ENCODE data around the gene IL34. TPM values are rescaled to one million over a fixed set of nuclear protein-coding genes. Genes with fewer than 3 reads are reported as not detected.

The IL34 gene
- total RNA-seq, 1 donor from 2014 or later = 1.4 TPM

- DNase-seq (ENCODE audit: low spot score in 2 of 2, unreplicated experiment in 2 of 2) = no peak
- Mint-ChIP-seq H3K9me3 (peaks cover 3% of the 10 kb centered on the region), H3K4me1 (peaks cover 8% of the 10 kb centered on the region), H3K4me3 (no peak overlapping the region), H3K27ac (no peak overlapping the region), H3K27me3 (ENCODE audit: low read depth) (no peaks in the 10 kb centered on the region), H3K36me3 (peaks cover 22% of the 10 kb centered on the region)
- no peak for TF ChIP-seq CTCF (IDR thresholded peaks at IDR 0.05; ENCODE audit: unreplicated experiment)
Measured at GRCh38 chr16:70662991-70663523, 16.7 kb downstream of the IL34 start.

GRCh38 chr16:70663524-70664324 is 17.4 kb downstream of the IL34 start:
- Mint-ChIP-seq H3K4me3 (no peak overlapping the region), H3K4me1 (peaks cover 8% of the 10 kb centered on the region), H3K9me3 (peaks cover 4% of the 10 kb centered on the region), H3K27me3 (ENCODE audit: low read depth) (no peaks in the 10 kb centered on the region), H3K36me3 (peaks cover 28% of the 10 kb centered on the region), H3K27ac (no peak overlapping the region)
- no peak for DNase-seq (ENCODE audit: low spot score in 2 of 2, unreplicated experiment in 2 of 2)
- no peak for TF ChIP-seq CTCF (IDR thresholded peaks at IDR 0.05; ENCODE audit: unreplicated experiment)

GRCh38 chr16:70664325-70665112 is 18.2 kb downstream of the IL34 start:
- Mint-ChIP-seq H3K27ac (no peak overlapping the region), H3K4me3 (no peak overlapping the region), H3K27me3 (ENCODE audit: low read depth) (no peaks in the 10 kb centered on the region), H3K9me3 (peaks cover 9% of the 10 kb centered on the region), H3K4me1 (peaks cover 8% of the 10 kb centered on the region), H3K36me3 (peaks cover 36% of the 10 kb centered on the region)
- no peak for DNase-seq (ENCODE audit: low spot score in 2 of 2, unreplicated experiment in 2 of 2)
- TF ChIP-seq CTCF (IDR thresholded peaks at IDR 0.05; ENCODE audit: unreplicated experiment) = no peak

GRCh38 chr16:70665113-70665694 is 18.8 kb downstream of the IL34 start:
- TF ChIP-seq CTCF (IDR thresholded peaks at IDR 0.05; ENCODE audit: unreplicated experiment) = no peak
- H3K27me3 Mint-ChIP-seq (ENCODE audit: low read depth) = no peaks in the 10 kb centered on the region
- peaks cover 8% of the 10 kb centered on the region for H3K4me1 Mint-ChIP-seq
- H3K9me3 Mint-ChIP-seq = peaks cover 11% of the 10 kb centered on the region
- no peak overlapping the region for H3K4me3 Mint-ChIP-seq
- H3K27ac Mint-ChIP-seq = no peak overlapping the region
- peaks cover 42% of the 10 kb centered on the region for H3K36me3 Mint-ChIP-seq
- no peak for DNase-seq (ENCODE audit: low spot score in 2 of 2, unreplicated experiment in 2 of 2)

GRCh38 chr16:70665806-70666735 is 19.7 kb downstream of the IL34 start:
- no peak overlapping the region for H3K4me3 Mint-ChIP-seq

More at GRCh38 chr16:70665806-70666735, 19.7 kb downstream of the IL34 start:
- peaks cover 15% of the 10 kb centered on the region for H3K9me3 Mint-ChIP-seq
- H3K27ac Mint-ChIP-seq = no peak overlapping the region
- H3K27me3 Mint-ChIP-seq (ENCODE audit: low read depth) = no peaks in the 10 kb centered on the region
- TF ChIP-seq CTCF (IDR thresholded peaks at IDR 0.05; ENCODE audit: unreplicated experiment) = no peak
- peaks cover 49% of the 10 kb centered on the region for H3K36me3 Mint-ChIP-seq
- DNase-seq (ENCODE audit: low spot score in 2 of 2, unreplicated experiment in 2 of 2) = no peak
- peaks cover 8% of the 10 kb centered on the region for H3K4me1 Mint-ChIP-seq

Measured in mesothelial cell of epicardium (in vitro differentiated cells).